Smooth muscle cell of the brain vasculature (primary cell): ENCODE results near the gene GRAMD1B.
"Not testable (repeated sequence)": the region's sequence is repeated elsewhere in the genome, so short reads cannot be mapped to it uniquely, and the experiment has no call there.

Source experiments
- DNase-seq: peaks from one replicate; pipeline ENCODE4 v3.0.0-alpha.2; 2012; ENCODE audit warnings: low read depth, low spot score

Gene GRAMD1B

DNA sequence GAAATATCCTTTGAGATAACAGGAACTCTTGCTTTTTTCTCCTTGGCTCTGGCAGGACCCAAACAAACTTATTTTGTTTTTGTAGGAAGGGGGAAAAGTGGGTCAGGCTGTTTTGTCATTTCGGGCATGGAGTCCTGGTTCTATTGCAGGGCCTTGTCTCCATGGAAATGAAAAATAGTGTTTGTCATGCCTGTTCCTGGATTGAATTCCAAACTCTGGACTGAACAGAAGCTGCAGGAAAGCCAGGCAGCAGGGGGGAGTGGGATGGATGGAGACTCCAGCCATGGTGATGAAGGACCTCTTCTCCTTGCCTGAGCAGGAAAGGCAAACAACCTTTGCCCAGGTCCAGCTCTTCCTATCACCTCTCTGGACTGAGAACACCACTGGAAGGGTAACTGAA, 137.4 kb downstream of the GRAMD1B start:
- no peak for DNase-seq

DNA sequence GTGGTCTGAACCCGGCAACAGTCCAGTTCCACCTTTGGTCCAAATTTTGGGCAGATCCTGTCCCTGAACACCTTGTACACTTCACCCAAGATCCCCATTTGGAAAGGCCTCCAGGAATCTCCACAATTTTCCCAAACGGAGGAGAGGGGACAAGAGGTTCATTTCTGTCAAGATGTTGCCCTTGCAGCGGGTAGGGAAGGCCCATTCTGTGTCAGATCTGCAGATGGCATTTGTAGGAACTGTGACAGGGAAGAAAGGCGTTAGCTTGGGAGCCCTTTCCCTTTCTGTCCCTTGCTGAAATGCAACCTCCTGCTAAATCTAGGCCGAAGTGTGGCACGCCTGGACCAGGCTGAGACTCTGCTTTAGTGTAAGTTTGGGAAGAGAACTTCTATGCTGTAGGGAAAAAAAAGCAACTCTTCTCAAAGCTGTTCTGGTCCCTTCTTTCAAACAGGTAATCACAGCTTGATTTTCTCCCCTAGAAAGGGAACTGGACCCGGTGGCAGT, 138.3 kb downstream of the GRAMD1B start:
- no peak for DNase-seq

DNA sequence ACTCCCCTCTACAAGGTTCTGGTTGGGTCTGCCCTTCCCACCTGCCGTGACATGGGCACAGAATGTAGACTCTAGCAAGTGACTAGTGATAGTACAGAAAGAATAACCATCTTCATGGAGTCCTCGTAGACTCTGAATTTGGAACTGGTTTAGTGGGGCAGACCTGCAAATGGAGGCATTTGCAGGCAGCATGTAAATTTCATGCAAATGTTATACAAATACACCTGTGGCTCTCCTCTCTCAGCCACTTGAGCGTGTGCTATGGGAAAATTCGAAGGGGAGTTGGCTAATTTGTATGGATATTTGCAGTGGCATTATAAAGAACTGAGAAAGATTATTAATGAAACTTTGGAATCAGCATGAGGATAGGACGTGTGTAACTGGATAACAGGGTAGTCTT, 139.3 kb downstream of the GRAMD1B start:
- DNase-seq = no peak

DNA sequence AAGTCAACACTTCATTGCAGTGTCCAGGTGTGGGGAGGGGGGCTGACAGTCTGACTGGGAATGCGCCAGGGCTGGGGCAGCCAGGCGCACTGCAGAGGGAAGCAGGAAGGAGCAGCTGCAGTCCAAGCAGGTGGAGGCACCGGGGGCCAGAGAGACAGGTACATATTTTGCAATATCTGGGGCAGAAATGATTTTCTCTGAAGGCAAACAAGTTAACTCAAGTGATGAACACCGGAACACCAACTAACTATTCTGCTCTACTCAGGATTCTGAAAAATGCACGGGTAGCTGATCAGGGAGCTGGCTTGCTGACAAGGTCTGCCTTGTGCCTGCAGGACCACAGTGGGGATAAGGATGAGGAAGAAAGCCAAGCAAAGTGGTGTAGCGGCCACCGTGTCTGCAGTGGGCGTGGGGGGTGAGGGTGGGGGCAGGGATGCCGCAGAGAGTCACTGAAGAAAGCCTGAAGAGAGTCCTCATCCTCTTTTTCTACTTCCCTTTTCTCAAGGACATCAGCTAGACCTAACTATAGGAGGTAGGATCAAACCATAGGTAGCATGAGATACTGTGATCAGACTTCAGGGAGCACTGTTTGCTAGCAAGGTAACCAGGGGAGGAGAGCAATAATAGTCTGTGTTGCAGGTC, 141.0 kb downstream of the GRAMD1B start:
- no peak for DNase-seq

DNA sequence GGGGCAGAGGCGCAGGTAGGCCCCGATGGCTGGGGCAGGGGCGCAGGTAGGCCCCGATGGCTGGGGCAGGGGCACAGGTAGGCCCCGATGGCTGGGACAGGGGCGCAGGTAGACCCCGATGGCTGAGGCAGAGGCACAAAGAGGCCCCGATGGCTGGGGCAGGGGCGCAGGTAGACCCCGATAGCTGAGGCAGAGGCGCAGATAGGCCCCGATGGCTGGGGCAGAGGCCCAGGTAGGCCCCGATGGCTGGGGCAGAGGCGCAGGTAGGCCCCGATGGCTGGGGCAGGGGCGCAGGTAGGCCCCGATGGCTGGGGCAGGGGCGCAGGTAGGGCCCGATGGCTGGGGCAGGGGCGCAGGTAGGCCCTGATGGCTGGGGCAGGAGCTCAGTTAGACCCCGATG, 142.7 kb downstream of the GRAMD1B start:
- not testable (repeated sequence) for DNase-seq

DNA sequence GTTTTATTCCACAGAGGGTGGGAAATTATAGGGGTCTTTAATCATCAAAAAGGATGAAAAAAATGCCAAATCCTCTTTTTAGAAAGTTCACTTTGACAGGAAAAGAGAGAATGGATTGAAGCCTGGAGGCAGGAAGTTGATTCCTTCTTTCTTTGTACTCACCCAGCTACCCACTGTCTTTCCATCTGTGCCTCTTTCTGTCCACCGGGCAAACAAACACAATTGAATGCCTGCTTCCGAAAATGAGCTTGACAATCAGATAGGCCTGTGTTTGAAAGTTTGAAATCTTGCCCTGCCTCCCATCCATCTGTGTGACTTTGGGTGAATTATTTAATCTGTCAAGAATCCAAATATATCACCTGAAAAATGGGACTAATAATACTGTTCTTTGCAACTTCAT, 143.2 kb downstream of the GRAMD1B start:
- DNase-seq = no peak

DNA sequence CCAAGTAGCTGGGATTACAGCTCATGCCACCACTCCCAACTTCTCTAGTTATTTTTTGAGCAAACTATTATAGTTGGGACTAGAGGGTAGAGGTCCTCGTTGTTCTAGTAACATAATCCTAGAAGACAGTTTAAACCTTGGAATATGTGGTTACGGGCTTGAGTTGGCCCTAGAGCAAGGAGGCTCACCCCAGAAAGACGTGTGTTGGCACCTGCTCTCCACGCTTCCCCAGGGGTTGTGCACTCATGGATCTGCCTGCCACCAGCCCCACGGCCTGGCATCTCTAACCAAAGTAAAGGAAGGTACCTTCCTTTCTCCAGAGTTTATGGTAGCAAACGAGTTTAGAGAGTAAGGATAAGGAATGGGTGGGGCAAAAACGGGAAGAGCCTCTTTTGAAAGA, 145.4 kb downstream of the GRAMD1B start:
- no peak for DNase-seq

DNA sequence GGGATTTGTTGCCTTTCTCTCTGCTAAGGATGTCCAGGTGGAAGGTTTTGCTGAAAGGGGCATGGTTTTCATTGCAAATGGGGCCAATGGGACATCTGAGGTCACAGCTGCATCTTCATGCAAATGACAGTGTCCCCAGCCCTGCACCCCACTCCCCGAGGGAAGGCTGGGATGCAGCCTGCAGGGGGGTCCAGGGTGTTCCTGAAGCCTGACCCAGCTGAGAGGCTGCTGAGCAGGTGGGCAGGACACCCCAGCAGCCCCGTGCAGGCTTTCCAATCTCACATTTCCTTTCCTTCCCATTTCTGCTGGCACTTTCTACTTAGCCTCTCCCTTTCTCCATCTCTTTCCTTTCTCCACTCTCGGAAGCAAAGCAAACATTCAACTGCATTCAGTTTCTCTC, 146.0 kb downstream of the GRAMD1B start:
- no peak for DNase-seq

DNA sequence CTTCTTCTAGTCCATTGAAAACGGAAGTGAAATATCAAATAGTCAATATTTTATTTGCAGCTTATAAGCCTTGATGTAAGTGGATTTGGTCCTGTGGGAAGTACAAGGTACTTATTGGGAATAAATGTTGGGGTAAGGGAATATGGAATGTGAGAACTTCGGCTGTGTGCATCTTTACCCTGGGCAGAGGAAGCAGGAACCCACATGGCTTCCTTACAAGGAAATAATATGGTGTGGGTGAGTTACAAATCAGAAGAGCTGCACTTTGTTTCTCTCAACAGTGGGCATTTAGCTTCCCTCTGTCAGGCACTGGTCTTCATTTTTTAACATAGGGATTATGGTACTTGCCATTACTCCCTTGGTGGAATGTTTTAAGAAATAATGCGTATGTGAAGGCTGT, 146.4 kb downstream of the GRAMD1B start:
- DNase-seq = no peak

DNA sequence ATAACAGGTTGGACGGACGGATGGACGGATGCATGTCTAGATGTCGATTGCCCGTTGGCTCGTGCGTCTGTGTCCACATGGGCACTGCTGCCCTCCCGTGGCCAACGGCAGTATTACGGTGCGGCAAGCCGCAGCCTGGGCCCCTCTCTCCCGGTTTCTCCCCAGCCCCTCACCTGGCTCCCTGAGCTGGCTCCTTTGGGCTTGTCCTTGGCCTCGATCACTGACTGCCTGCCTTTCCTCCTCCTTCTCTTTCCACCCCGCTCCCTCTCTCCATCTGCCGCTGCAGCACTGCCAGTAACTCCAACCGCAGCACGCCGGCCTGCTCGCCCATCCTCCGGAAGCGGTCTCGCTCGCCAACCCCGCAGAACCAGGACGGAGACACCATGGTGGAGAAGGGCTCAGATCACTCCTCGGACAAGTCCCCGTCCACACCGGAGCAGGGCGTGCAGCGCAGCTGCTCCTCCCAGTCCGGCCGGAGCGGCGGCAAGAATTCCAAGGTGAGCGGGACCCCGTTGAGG, 147.1 kb downstream of the GRAMD1B start:
- no peak for DNase-seq

DNA sequence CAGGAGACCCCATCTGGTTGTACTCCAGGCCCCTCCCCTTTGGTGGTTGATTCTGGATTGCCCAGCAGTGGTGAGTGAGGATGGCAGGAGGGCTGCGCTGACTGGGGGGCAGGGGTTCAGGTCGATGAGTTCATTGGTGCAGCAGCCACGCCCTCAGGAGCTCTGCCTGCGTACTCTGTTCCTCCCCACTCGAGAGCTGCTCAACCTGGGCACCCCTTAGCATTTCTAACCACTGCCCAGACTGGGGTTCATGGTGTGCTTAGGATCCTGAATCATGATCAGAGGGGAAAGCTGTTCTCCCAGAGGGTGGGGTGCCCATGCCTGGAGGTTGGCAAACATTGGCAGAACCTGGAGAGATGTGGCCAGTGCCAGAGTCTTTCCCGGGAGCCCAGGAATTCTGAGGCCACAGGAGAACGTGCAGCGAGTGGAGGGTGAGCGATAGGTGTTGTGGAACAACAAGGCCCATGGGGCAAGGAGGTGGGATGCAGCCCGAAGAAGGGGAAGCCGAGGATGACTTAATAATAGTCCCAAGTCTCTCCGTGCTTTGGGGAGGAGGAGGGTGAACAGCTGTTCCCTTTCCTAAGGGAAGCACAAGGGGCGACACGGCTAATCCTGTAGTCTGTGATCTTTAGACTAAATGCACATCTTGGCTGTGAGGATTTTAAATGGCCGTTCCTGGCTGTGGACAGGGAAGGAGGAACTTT, 148.9 kb downstream of the GRAMD1B start:
- DNase-seq = no peak

DNA sequence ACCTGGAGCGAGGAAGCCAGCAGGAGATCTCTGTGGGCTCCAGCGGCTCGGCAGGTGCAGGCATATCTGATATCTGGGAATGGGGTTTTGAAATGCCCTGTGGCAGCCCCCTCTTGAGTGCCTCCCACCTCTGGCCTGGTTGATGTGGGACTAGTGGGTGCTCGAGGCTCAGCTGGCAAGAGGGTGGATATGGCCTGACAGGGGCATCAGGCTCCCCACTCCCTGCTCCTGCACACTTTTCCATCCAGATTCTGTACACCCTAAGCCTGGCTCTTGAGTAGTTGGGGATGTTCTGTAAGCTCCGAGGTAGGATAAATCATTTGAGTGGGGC, 149.4 kb downstream of the GRAMD1B start:
- no peak for DNase-seq

DNA sequence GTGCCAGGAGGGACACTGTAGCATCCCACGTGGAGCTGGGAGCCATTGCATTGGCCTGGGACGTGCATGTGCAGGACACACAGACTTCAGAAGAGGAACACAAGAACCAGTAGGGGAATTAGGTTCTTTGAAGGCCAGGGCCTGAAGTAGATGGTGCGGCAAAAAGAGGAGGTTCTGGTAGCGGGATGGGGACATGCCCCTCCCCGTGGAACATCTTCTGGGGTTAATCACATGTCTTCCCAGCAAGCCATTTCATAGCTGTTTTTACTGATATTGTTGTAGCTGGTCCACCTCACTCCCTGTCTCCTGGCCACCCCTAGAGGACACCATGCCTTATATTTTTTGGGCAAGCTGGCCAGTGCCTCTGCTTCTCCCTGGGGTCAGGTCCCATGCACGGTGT, 150.1 kb downstream of the GRAMD1B start:
- DNase-seq = no peak

DNA sequence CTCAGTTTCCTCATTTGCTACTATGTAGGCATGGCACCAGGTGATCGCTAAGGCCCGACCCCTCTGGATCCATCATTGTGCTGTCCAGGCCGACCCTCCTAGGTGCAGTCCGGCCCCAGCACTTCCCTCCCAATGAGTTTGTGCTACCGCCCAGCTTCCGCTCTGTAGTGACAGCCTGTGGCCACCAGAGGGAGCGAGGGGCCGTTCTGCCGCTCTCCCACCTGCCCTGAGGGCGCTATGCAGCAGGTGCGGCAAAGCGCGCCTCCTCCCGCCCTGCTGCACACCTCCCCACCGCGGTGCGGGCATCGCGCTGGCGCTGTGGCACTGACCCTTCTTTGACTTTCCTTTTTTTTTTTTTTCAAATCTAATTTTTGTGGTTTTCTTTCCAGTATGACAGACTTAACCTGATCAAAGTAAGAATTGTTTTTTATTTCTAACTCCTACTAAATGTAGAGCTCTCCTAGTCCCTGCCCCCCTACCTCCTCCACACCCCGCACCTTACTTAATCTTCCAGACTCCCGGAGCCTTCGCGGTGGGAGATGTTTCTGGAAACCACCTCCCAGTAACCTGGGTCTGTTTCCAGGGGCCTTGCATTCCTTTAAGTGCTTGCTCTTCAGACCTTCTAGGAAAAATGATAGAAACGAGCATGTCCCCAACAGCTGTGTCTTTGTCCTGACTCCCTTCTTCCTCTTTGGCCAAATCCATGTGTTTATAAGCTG, 150.6 kb downstream of the GRAMD1B start:
- DNase-seq = no peak

DNA sequence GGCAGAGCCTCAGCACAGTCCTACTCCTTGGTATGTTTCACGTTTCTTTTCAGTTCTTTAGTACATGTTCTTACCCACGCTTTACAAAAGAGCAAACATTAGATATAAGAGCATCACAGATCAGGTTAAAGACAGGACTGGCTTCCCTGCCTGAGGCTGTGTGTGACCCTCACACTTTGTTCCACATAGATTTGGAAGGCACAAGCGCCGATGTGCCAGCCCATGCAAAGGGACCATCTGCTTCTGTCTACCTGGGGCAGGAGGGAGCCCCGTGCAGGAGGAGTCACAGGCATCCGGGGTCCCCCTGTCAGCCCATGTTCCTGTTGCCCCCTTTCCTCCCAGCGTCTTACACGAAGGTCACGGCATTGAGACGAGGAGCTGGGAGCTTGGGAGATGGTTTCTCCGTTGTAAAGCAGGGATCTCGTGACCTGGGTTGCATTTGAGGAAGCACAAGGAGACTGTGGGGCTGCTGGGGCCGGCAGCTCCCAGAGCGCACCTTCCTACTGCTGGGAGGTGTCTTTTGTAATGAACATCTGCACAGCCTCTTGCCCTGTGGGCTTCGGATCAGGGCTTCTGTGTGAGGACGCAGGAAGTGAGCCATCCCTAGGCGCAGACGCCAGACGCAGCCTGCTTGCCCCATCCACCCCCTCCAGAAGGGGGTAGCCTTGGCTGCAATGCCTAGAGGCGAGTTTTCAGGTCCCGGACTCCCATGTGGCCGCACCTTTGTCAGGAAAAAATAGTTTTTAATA, 151.8 kb downstream of the GRAMD1B start:
- DNase-seq = no peak

DNA sequence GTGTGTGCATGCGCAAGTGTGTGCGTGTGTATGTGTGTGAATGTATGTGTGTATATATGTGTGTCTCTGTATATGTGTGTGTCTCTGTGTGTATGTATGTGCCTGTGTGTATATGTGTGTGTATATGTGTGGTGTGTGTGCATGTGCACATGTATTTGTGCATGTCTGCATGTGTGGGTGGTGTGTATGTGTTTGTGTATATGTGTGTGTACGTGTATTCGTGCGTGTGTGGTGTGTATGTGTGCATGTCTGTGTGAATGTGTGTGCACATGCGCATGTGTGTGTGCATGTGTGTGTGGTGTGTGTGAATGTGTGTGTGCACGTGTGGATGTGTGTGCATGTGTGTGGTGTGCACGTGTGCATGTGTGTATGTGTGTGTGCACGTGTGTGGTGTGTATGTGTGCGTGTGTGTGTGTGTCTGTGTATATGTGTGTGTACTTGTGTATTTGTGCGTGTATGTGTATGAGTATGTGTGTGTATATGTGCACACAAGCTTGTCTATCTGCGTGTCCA, 153.0 kb downstream of the GRAMD1B start:
- no peak for DNase-seq

DNA sequence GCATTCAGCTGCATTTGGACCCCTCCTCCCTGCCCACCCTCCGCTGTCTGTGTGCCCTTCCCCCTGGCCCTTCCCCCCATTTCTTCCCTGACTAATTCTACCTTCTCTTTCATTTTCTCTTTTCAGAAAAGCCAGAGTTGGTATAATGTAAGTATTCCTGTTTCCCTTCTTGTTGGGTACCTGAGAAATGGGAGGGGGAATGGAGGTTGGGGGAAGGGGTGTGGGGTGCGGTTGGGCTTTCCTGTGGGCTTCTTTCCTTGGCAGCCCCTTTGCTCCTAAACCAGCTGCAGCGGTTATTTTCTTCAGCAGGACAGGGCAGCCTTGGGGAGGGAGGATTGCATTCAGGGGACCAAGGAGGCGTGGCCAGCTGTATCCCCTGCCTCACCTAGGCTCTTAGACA, 154.1 kb downstream of the GRAMD1B start:
- DNase-seq = no peak

DNA sequence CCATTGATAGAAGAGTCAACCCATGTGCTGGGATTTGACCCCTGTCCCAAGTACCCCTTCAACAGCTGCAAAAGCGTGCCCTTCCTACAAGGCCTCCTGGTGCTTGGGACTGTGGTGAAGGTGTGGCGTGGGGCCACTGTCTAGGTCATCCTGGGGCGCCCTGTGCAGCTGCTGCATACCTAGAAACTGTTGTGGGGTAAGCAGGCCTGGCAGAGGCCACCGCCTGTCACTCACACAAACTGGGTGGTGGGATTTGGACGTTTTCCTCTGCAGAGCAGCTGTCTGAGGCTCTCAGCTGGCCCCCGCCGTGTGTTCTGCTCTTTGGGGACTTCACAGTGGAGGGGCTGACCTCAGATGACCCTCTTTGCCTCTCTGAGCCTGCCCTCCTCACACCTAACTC, 154.7 kb downstream of the GRAMD1B start:
- no peak for DNase-seq

DNA sequence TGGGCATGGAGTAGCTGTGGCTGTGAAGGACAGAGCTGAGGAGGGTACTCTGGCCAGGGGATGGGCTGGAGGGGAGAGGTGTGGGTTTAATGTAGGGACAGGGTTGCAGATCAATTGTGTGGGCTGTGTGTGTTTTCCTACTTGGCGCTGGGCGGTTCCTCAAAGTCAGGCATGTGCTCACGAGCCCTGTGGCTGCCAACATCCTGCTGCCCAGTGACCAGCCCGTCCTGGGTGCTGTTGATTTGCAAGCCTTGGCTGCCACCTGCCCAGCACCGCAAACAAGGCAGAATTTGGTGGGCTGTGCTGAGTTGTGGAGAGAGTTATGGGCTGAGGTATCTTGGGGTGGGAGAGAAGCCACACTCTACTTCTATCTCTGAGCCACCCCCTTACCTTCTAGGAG, 155.1 kb downstream of the GRAMD1B start:
- DNase-seq = no peak

DNA sequence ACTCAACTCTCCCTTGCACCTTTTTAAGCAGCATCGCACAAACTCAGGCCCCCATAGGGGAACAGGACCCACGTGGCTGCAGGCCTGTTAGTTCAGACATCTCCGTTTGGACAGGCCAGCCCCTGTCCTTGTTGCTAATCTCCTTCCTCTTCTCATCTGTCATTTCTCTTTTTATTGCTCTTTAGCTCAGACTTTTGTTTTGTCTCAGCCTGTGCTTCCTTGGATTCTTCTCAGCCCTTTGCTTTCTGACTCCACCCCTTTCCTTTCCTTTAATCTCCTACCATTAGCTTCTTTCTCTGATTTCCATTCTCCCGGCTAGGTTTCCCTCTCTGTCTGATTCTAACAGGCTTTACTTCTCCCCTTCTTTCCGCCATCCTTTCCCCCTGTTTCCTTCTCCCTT, 155.6 kb downstream of the GRAMD1B start:
- no peak for DNase-seq

DNA sequence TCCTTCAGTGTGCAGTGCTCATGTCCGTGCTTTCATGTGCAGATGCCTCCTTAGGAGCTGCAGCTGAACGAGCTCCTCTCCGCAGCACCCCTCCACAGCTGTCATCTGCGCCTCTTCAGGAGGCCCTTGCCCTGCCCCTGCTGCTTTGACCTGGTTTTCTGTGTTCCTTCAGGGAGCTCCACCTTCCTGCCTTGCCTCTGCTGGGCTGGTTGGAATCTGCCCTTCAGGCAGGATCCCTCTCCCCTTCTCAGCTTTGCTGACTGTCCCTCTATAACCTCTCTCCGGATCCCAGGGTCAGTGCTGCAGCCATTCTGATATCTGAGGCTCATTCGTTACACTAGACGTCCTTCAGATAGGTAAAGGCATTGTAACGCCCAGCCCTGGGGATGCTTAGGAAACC, 156.5 kb downstream of the GRAMD1B start:
- no peak for DNase-seq

DNA sequence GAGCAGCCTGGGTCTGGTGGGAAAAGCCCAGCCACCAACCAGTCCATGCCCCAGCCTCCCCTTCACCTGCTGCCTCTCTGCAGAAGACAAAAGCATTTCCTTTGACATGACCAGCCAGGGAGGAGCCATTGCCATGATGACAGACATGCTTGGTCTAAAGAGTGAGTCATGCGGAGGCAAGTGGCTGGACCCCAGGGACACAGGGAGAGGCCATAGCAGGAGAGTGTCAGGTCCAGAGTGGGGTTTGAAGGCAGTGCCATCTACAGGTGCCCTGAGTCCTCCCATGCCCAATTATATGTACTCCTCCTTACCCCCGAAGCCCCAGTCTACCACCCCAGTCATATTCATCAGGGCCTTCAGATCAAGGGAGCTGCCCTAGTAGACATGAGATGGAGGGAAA, 157.0 kb downstream of the GRAMD1B start:
- DNase-seq = no peak
